ENCODE results near the gene COL13A1.

COL13A1 gene

GRCh38 chr10:69871074-69871473 is 69.4 kb downstream of the COL13A1 start:
- ChIA-PET POLR2A (no interaction called here), CTCF (no interaction called here)
- no peak for TF ChIP-seq BHLHE40 (IDR thresholded peaks at IDR 0.05; ENCODE audit: borderline replicate concordance)
- no peak for TF ChIP-seq SP1 (IDR thresholded peaks at IDR 0.05)
- TF ChIP-seq ARNT (IDR thresholded peaks at IDR 0.05) = no peak
- TF ChIP-seq HDGF (IDR thresholded peaks at IDR 0.05; ENCODE audit: borderline replicate concordance) = no peak
- no peak for TF ChIP-seq FOXA1 (IDR thresholded peaks at IDR 0.05)
- TF ChIP-seq ZNF384 (IDR thresholded peaks at IDR 0.05) = no peak
- TF ChIP-seq CTBP1 (IDR thresholded peaks at IDR 0.05; ENCODE audit: borderline replicate concordance) = no peak
- no peak for TF ChIP-seq FOXK2 (IDR thresholded peaks at IDR 0.05)
- no peak for TF ChIP-seq PKNOX1 (IDR thresholded peaks at IDR 0.05)
- TF ChIP-seq ELF4 (IDR thresholded peaks at IDR 0.05) = no peak
- no peak for TF ChIP-seq SUZ12 (IDR thresholded peaks at IDR 0.05)
- no peak for TF ChIP-seq FOXM1 (IDR thresholded peaks at IDR 0.05; ENCODE audit: borderline replicate concordance)
- no peak for TF ChIP-seq L3MBTL2 (conservative IDR thresholded peaks at IDR 0.05)
- no peak for TF ChIP-seq TARDBP (IDR thresholded peaks at IDR 0.05)
- no peak for TF ChIP-seq NFRKB (IDR thresholded peaks at IDR 0.05)
- TF ChIP-seq LEF1 (IDR thresholded peaks at IDR 0.05; ENCODE audit: borderline replicate concordance) = no peak
- DNase-seq (ENCODE audit: extremely low spot score) = no peak

DNA sequence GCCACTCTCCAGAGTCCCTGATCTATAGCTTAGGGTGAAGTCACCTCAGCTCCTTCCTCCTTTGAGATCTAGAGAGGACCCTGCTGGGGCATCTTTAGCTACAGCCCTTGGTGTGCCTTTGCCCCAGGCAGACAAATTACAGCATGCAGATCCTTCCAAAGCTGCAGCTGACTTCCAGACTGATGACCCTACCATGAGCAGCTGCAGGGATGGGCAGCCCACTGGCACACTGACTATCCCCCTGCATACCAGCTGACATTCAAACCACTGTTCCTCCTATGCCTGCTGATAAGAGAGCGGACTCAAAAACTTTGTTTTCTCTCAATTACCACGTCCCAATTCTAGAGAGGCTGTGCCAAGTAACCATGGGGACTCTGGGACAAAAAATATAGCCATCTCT is 70.6 kb downstream of the COL13A1 start:
- TF ChIP-seq NFRKB (IDR thresholded peaks at IDR 0.05) (no peak), SUZ12 (IDR thresholded peaks at IDR 0.05) (no peak), FOXM1 (IDR thresholded peaks at IDR 0.05; ENCODE audit: borderline replicate concordance) (no peak), ARNT (IDR thresholded peaks at IDR 0.05) (no peak)
- POLR2A ChIA-PET = no interaction called here

GRCh38 chr10:69873135-69873639 is 71.5 kb downstream of the COL13A1 start:
- no peak for TF ChIP-seq SUZ12 (IDR thresholded peaks at IDR 0.05)
- TF ChIP-seq HDGF (IDR thresholded peaks at IDR 0.05; ENCODE audit: borderline replicate concordance) = no peak
- TF ChIP-seq FOXA1 (IDR thresholded peaks at IDR 0.05) = no peak
- TF ChIP-seq BHLHE40 (IDR thresholded peaks at IDR 0.05; ENCODE audit: borderline replicate concordance) = no peak
- TF ChIP-seq FOXK2 (IDR thresholded peaks at IDR 0.05) = no peak
- no peak for TF ChIP-seq ELF4 (IDR thresholded peaks at IDR 0.05)
- TF ChIP-seq ARNT (IDR thresholded peaks at IDR 0.05) = no peak
- no peak for TF ChIP-seq PKNOX1 (IDR thresholded peaks at IDR 0.05)
- TF ChIP-seq LEF1 (IDR thresholded peaks at IDR 0.05; ENCODE audit: borderline replicate concordance) = no peak
- TF ChIP-seq NFRKB (IDR thresholded peaks at IDR 0.05) = no peak
- no peak for TF ChIP-seq TARDBP (IDR thresholded peaks at IDR 0.05)
- TF ChIP-seq CTBP1 (IDR thresholded peaks at IDR 0.05; ENCODE audit: borderline replicate concordance) = no peak
- TF ChIP-seq SP1 (IDR thresholded peaks at IDR 0.05) = no peak
- TF ChIP-seq FOXM1 (IDR thresholded peaks at IDR 0.05; ENCODE audit: borderline replicate concordance) = no peak
- TF ChIP-seq L3MBTL2 (conservative IDR thresholded peaks at IDR 0.05) = no peak
- no peak for TF ChIP-seq ZNF384 (IDR thresholded peaks at IDR 0.05)
- DNase-seq (ENCODE audit: extremely low spot score) = no peak
- ChIA-PET POLR2A (no interaction called here), CTCF (no interaction called here)

More for the DNA sequence above, 70.6 kb downstream of the COL13A1 start:
- CTCF ChIA-PET = no interaction called here
- no peak for DNase-seq (ENCODE audit: extremely low spot score)

DNA sequence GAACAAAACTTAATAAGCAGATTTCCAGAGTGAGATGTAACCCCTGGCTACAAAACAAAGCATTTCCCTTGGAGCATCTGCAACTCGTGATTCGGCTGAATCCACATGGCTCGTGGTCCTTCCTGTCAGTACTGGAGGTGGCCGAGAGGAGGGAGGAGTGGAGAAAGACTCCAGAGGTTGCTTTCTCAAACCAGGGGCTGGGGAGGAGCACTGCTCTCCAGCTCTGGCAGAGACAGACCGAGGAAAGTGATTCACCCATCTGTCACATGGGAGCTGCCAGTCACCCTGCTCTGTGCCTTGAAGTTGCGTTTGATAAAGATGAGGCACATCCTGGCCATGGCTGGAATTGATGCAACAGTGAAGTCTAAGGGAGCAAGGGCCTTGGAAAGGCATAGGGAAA is 72.7 kb downstream of the COL13A1 start:
- DNase-seq (ENCODE audit: extremely low spot score) = no peak
- ChIA-PET POLR2A (no interaction called here), CTCF (no interaction called here)
- TF ChIP-seq PKNOX1 (IDR thresholded peaks at IDR 0.05) (no peak), ELF4 (IDR thresholded peaks at IDR 0.05) (no peak), NFRKB (IDR thresholded peaks at IDR 0.05) (no peak), FOXK2 (IDR thresholded peaks at IDR 0.05) (no peak)

DNA sequence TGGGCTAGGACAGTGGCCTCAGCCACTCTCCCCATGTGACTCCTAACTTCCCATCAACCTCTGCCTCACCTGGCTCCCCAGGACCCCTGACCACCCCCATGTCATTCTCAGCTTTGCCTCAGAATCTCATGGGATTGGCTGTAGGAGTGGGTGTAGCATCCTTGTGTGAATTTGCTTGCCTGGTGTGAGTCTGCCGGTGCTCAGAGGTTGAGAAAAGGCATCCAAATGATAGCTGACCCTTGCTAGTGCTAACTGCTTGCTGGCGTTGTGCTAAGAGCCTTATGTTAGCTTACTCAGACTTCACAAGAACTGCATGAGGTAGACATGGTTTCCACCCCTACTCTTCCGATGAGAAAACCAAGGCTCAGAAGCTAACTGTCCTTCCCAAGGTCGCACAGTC is 74.2 kb downstream of the COL13A1 start:
- POLR2A ChIA-PET = no interaction called here
- CTCF ChIA-PET = interaction anchor here (0.6 to 0.7 kb wide), 2 partner anchors 36 to 234 kb away, joined by 3 read pairs; no protein-coding TSS in a partner anchor
- TF ChIP-seq PKNOX1 (IDR thresholded peaks at IDR 0.05) (no peak), LEF1 (IDR thresholded peaks at IDR 0.05; ENCODE audit: borderline replicate concordance) (no peak), TARDBP (IDR thresholded peaks at IDR 0.05) (no peak), FOXA1 (IDR thresholded peaks at IDR 0.05) (no peak), ARNT (IDR thresholded peaks at IDR 0.05) (no peak), NFRKB (IDR thresholded peaks at IDR 0.05) (no peak)
- no peak for DNase-seq (ENCODE audit: extremely low spot score)

- CTCF ChIA-PET = interaction anchor here (0.6 kb wide), 1 partner anchor 234 kb away, joined by 3 read pairs; no protein-coding TSS in a partner anchor
- no peak for DNase-seq (ENCODE audit: extremely low spot score)
- POLR2A ChIA-PET = interaction anchor here (0.8 kb wide), 1 partner anchor 12 kb away, joined by 3 read pairs; no protein-coding TSS in a partner anchor
- no peak for TF ChIP-seq ELF4 (IDR thresholded peaks at IDR 0.05)
- no peak for TF ChIP-seq SUZ12 (IDR thresholded peaks at IDR 0.05)
- TF ChIP-seq TARDBP (IDR thresholded peaks at IDR 0.05) = no peak
- TF ChIP-seq L3MBTL2 (conservative IDR thresholded peaks at IDR 0.05) = no peak
- TF ChIP-seq ZNF384 (IDR thresholded peaks at IDR 0.05) = no peak
Observed at GRCh38 chr10:69876286-69876685, 74.6 kb downstream of the COL13A1 start.

Measured in HEK293T (cell line).